Activated B cell treated with CpG ODN at 0.5 μM for 24 hours (primary cell): ENCODE data around the gene SORBS1. TPM values are rescaled to one million over a fixed set of nuclear protein-coding genes. Genes with fewer than 3 reads are reported as not detected.

Experiments
- ATAC-seq: fragments of 200-7000 bp; cut with Tn5 transposase; one replicate; pipeline ENCODE4 v1.10.0; 2021; ENCODE audit warnings: low read depth, mild to moderate bottlenecking, moderate library complexity
- CTCF ChIA-PET: fragments of 350-600 bp; sonication (Branson Sonifier 250); formaldehyde crosslinking; loops from one replicate; lab custom pipeline; 2021; ENCODE audit warnings: antibody characterized with exemption; lab: Charles Lee
- POLR2A ChIA-PET: fragments of 350-600 bp; sonication (Branson Sonifier 250); formaldehyde crosslinking; loops from one replicate; lab custom pipeline; 2021; ENCODE audit warnings: antibody characterized with exemption; lab: Charles Lee
- DNase-seq: peaks from one replicate; pipeline ENCODE4 v3.0.0; 2022
- H3K27ac Mint-ChIP-seq: one replicate; pipeline ENCODE4 v1.8.0; 2020; ENCODE audit warnings: mixed read lengths
- H3K27me3 Mint-ChIP-seq: one replicate; pipeline ENCODE4 v1.8.0; 2021; ENCODE audit warnings: mixed read lengths
- H3K36me3 Mint-ChIP-seq: one replicate; pipeline ENCODE4 v1.8.0; 2021; ENCODE audit warnings: low read depth, mixed read lengths
- H3K4me1 Mint-ChIP-seq: one replicate; pipeline ENCODE4 v1.8.0; 2021; ENCODE audit warnings: mixed read lengths
- H3K4me3 Mint-ChIP-seq: one replicate; pipeline ENCODE4 v1.8.0; 2020; ENCODE audit warnings: mild to moderate bottlenecking, mixed read lengths
- H3K9me3 Mint-ChIP-seq: one replicate; pipeline ENCODE4 v1.8.0; 2020; ENCODE audit warnings: mixed read lengths
- intact Hi-C: fragments of 100-400 bp; cut with micrococcal nuclease; formaldehyde crosslinking; loops from one replicate; pipeline ENCODE4 v1.15.1; 2024
- total RNA-seq: library from RNA; stranded (reverse); gene quantifications from 2 replicates; pipeline ENCODE4 v1.2.3, GENCODE V29; 2022
- TF ChIP-seq, protein P1 (sequence below): fragments of 200-600 bp; IDR thresholded peaks from one replicate; pipeline ENCODE4 v1.8.0; 2022; ENCODE audit warnings: antibody characterized with exemption, mild to moderate bottlenecking

The SORBS1 gene
- total RNA-seq, 1 donor from 2014 or later: 0.42 TPM

DNA sequence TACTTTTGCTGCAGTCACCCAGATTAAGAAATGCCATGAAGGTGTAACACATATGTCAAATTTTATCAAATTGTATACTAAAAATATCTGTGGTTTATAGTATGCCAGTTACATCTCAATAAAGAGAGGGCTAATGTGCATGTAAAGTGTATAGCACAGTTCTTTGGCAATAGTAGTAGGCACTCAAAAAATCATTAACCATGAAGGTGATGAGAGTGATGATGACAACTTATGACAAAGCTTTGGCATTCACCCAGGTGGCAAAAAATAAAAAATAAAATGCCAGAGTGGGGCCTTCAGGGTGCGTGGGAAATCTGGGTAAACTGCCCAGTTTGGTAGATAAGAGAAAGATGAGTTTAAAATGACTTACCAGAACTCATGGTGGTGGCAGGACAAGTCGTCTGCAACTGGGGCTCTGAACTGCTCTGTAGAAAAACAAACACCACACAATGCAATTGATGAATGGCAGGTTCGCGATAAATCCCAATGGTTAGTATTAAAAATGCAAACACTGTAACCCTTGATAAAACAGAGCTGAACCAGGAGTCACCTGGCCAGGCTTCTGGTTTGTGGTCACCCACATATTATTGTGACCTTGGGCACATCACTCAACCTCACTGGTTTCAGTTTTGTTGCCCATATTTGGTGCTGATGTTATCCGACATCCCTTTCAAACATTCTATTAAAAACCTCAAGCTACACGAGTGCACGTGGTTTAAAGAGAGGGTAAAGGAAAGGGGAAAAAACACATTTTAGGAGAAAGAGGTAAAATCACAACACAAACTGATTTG lies 120.2 kb downstream of the SORBS1 start:
- H3K27me3 Mint-ChIP-seq: peaks cover 11% of the 10 kb centered on the region
- CTCF ChIA-PET: interaction anchor here (1.6 kb wide), 1 partner anchor 11 kb away, joined by 7 read pairs; no protein-coding TSS in a partner anchor
- H3K36me3 Mint-ChIP-seq: no peaks in the 10 kb centered on the region
- ATAC-seq (no peak), DNase-seq (no peak)
- intact Hi-C loops: no loop called here
- TF ChIP-seq, protein P1, sequence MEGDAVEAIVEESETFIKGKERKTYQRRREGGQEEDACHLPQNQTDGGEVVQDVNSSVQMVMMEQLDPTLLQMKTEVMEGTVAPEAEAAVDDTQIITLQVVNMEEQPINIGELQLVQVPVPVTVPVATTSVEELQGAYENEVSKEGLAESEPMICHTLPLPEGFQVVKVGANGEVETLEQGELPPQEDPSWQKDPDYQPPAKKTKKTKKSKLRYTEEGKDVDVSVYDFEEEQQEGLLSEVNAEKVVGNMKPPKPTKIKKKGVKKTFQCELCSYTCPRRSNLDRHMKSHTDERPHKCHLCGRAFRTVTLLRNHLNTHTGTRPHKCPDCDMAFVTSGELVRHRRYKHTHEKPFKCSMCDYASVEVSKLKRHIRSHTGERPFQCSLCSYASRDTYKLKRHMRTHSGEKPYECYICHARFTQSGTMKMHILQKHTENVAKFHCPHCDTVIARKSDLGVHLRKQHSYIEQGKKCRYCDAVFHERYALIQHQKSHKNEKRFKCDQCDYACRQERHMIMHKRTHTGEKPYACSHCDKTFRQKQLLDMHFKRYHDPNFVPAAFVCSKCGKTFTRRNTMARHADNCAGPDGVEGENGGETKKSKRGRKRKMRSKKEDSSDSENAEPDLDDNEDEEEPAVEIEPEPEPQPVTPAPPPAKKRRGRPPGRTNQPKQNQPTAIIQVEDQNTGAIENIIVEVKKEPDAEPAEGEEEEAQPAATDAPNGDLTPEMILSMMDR: no peak
- H3K9me3 Mint-ChIP-seq: no peaks in the 10 kb centered on the region
- no peaks in the 10 kb centered on the region for H3K4me1 Mint-ChIP-seq
- no peak overlapping the region for H3K4me3 Mint-ChIP-seq
- POLR2A ChIA-PET: no interaction called here
- no peak overlapping the region for H3K27ac Mint-ChIP-seq

DNA sequence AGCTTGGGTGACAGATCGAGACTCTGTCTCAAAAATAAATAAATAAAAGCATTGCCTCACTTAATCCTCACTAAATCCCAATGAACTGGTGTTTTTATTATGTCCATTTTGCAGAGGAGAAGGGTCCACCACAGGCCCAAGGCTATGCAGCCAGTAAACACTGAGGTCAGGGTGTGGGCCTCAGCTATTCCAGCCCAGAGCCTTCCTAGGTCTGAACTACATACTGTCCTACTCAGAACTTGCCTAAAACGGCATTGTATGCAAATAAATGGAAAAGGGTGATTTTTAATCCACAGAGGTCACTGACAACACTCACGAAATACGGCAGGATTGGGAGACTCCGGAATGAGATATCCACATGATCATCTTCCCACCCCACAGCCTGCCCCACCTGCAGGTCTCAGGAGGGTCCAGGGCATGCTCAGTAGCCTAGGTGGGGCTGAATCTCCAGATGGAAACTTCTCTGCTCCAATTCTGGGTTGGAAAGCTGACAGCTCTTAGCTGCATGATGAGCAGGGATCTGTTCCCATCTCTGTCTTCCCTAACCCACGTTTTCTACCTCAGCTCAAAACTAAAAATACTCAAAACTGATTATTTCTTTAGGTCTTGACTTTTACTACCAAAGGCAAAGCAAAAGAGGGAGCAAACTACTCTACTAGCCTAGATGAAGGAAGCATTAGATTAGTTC lies 121.0 kb downstream of the SORBS1 start:
- no peaks in the 10 kb centered on the region for H3K4me1 Mint-ChIP-seq
- H3K36me3 Mint-ChIP-seq: no peaks in the 10 kb centered on the region
- intact Hi-C loops: no loop called here
- DNase-seq: no peak
- H3K4me3 Mint-ChIP-seq: no peak overlapping the region
- peaks cover 5% of the 10 kb centered on the region for H3K27me3 Mint-ChIP-seq
- H3K9me3 Mint-ChIP-seq: no peaks in the 10 kb centered on the region
- ChIA-PET POLR2A (no interaction called here), CTCF (interaction anchor here (1.4 to 1.6 kb wide), 2 partner anchors 10 kb away, joined by 7 to 8 read pairs; no protein-coding TSS in a partner anchor)
- no peak overlapping the region for H3K27ac Mint-ChIP-seq
- TF ChIP-seq, protein P1: no peak
- ATAC-seq: no peak

DNA sequence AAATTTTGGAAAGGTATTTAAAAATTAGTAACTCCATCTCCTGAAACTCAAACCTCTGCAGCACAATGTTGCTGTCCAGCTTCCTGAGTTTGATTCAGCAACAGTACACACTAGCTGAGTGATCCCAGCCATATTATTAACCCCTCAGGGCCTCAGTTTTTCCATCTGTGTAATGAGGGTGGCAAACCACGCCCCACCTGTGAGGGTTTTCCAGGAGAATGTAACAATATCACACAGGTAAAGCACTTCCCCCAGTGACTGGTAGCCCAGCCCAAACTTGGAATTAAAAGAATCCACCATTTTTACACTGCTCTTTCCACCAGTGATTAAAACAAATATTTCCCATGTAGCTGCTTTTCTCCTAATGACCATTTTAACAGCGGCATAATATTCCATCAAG lies 122.4 kb downstream of the SORBS1 start:
- ATAC-seq (no peak), DNase-seq (no peak)
- Mint-ChIP-seq H3K27ac (no peak overlapping the region), H3K27me3 (peaks cover 4% of the 10 kb centered on the region), H3K4me3 (no peak overlapping the region), H3K4me1 (no peaks in the 10 kb centered on the region), H3K9me3 (no peaks in the 10 kb centered on the region), H3K36me3 (no peaks in the 10 kb centered on the region)
- CTCF ChIA-PET: interaction anchor here (1.4 kb wide), 1 partner anchor 9 kb away, joined by 8 read pairs; no protein-coding TSS in a partner anchor
- TF ChIP-seq, protein P1: no peak
- intact Hi-C loops: no loop called here
- POLR2A ChIA-PET: no interaction called here

- Mint-ChIP-seq H3K4me1 (no peaks in the 10 kb centered on the region), H3K9me3 (no peaks in the 10 kb centered on the region), H3K36me3 (no peaks in the 10 kb centered on the region), H3K27ac (no peak overlapping the region), H3K4me3 (no peak overlapping the region), H3K27me3 (peaks cover 2% of the 10 kb centered on the region)
- intact Hi-C loops: no loop called here
- TF ChIP-seq, protein P1: no peak
- CTCF ChIA-PET: no interaction called here
- DNase-seq (no peak), ATAC-seq (no peak)
- POLR2A ChIA-PET: no interaction called here
Measured at GRCh38 chr10:95437669-95438068, 123.5 kb downstream of the SORBS1 start.
